Activated CD8-positive, alpha-beta T cell treated with anti-CD3 and anti-CD28 coated beads for 36 hours (primary cell): ENCODE measurements around the gene RELB. TPM values are rescaled to one million over a fixed set of nuclear protein-coding genes. Genes with fewer than 3 reads are reported as not detected.

Experiments
- ATAC-seq: fragments of 200-7000 bp; cut with Tn5 transposase; one replicate; pipeline ENCODE4 v1.10.0; 2021; ENCODE audit warnings: mild to moderate bottlenecking, moderate library complexity
- CTCF ChIA-PET: fragments of 350-600 bp; sonication (Branson Sonifier 250); formaldehyde crosslinking; loops from one replicate; lab custom pipeline; 2021; ENCODE audit warnings: antibody characterized with exemption; lab: Charles Lee
- POLR2A ChIA-PET: fragments of 350-600 bp; sonication (Branson Sonifier 250); formaldehyde crosslinking; loops from one replicate; lab custom pipeline; 2021; ENCODE audit warnings: antibody characterized with exemption; lab: Charles Lee
- DNase-seq: peaks from one replicate; pipeline ENCODE4 v3.0.0-alpha.2; 2020
- H3K27ac Mint-ChIP-seq: one replicate; pipeline ENCODE4 v1.8.0; 2021; ENCODE audit warnings: mild to moderate bottlenecking, mixed read lengths
- H3K27me3 Mint-ChIP-seq: one replicate; pipeline ENCODE4 v1.8.0; 2021; ENCODE audit warnings: mixed read lengths
- H3K36me3 Mint-ChIP-seq: one replicate; pipeline ENCODE4 v1.8.0; 2021; ENCODE audit warnings: low read depth, mixed read lengths
- H3K4me1 Mint-ChIP-seq: one replicate; pipeline ENCODE4 v1.8.0; 2021; ENCODE audit warnings: low read depth, mixed read lengths
- H3K4me3 Mint-ChIP-seq: one replicate; pipeline ENCODE4 v1.8.0; 2021; ENCODE audit warnings: mild to moderate bottlenecking, moderate library complexity, mixed read lengths
- H3K9me3 Mint-ChIP-seq: one replicate; pipeline ENCODE4 v1.8.0; 2021; ENCODE audit warnings: mixed read lengths
- CTCF ChIP-seq: fragments of 200-600 bp; IDR thresholded peaks from one replicate; pipeline ENCODE4 v1.8.0; 2022; ENCODE audit warnings: antibody characterized with exemption, mild to moderate bottlenecking
- intact Hi-C: fragments of 100-400 bp; cut with micrococcal nuclease; formaldehyde crosslinking; loops from one replicate; pipeline ENCODE4 v1.10.0; 2022
- total RNA-seq, 2 experiments: library from RNA; stranded (reverse); gene quantifications; one replicate each; pipeline ENCODE4 v1.2.3, GENCODE V29; 2021

RELB gene
- total RNA-seq, 2 experiments from 2014 or later = 37.6 to 37.9 TPM

GRCh38 chr19:44990459-44990858 is 10.8 kb upstream of the RELB start:
- DNase-seq (no peak), ATAC-seq (no peak)
- Mint-ChIP-seq H3K36me3 (peaks cover 7% of the 10 kb centered on the region), H3K9me3 (no peaks in the 10 kb centered on the region), H3K4me1 (no peaks in the 10 kb centered on the region), H3K4me3 (no peak overlapping the region), H3K27me3 (no peaks in the 10 kb centered on the region), H3K27ac (no peak overlapping the region)
- TF ChIP-seq CTCF = no peak
- ChIA-PET CTCF (interaction anchor here (0.9 kb wide), 1 partner anchor 14 kb away, joined by 3 read pairs; no protein-coding TSS in a partner anchor), POLR2A (interaction anchor here (2.2 kb wide), 1 partner anchor 11 kb away, joined by 7 read pairs; the partner anchor contains the start of gene RELB)
- intact Hi-C loops = no loop called here

GRCh38 chr19:44990966-44991365 is 10.3 kb upstream of the RELB start:
- Mint-ChIP-seq H3K36me3 (peaks cover 7% of the 10 kb centered on the region), H3K9me3 (no peaks in the 10 kb centered on the region), H3K27ac (no peak overlapping the region), H3K4me1 (no peaks in the 10 kb centered on the region), H3K4me3 (no peak overlapping the region), H3K27me3 (no peaks in the 10 kb centered on the region)
- CTCF ChIA-PET = no interaction called here
- no peak for ATAC-seq
- no peak for DNase-seq
- intact Hi-C loops = no loop called here
- no peak for TF ChIP-seq CTCF
- POLR2A ChIA-PET = interaction anchor here (1.3 kb wide), 1 partner anchor 11 kb away, joined by 4 read pairs; no protein-coding TSS in a partner anchor

DNA sequence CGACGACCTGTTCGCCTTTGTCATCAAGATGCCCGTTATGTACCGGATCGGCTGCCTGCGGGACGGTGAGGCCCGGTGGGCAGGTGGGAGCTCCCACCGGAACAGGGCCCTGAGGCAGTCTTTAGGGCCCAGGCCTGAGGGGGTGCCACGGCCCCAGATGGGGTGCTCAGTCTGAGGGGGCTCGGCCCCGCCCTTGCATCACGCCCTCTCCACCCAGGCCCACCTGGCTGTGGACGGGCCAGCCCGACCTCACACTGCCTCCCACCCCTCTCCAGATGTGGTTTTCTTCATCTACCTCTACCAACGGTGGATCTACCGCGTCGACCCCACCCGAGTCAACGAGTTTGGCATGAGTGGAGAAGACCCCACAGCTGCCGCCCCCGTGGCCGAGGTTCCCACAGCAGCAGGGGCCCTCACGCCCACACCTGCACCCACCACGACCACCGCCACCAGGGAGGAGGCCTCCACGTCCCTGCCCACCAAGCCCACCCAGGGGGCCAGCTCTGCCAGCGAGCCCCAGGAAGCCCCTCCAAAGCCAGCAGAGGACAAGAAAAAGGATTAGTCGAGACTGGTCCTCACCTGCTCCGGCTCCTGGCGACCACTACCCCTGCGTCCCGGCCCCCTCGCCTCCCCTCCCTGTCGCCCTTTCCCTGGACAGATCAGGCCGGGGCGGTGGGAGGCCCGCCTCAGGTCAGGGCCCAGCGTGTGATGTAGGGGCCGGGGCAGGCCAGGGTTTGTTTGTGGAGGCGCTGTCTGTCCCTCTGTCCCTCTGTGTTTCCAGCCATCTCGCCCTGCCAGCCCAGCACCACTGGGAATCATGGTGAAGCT is 8.7 kb upstream of the RELB start:
- peaks cover 7% of the 10 kb centered on the region for H3K36me3 Mint-ChIP-seq
- H3K27me3 Mint-ChIP-seq = no peaks in the 10 kb centered on the region
- no peak for DNase-seq
- H3K4me1 Mint-ChIP-seq = no peaks in the 10 kb centered on the region
- H3K27ac Mint-ChIP-seq = no peak overlapping the region
- H3K9me3 Mint-ChIP-seq = no peaks in the 10 kb centered on the region
- ChIA-PET POLR2A (interaction anchor here (0.5 to 1.2 kb wide), 2 partner anchors 51 to 56 kb away, joined by 3 to 4 read pairs; no protein-coding TSS in a partner anchor), CTCF (no interaction called here)
- ATAC-seq = no peak
- no peak for TF ChIP-seq CTCF
- no peak overlapping the region for H3K4me3 Mint-ChIP-seq
- intact Hi-C loops = no loop called here

DNA sequence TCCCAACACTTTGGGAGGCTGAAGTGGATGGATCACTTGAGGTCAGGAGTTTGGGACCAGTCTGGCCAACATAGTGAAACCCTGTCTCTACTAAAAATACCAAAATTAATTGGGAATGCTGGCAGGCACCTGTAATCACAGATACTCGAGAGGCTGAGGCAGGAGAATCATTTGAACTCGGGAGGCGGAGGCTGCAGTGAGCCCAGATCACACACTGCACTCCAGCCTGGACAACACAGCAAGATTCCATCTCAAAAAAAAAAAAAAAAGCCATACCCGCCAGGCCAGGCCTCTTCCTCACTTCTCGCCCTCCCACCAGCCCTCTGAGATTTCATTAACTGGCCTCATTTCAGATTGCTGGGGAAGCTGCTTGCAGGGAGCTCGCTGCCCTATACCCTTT is 7.7 kb upstream of the RELB start:
- Mint-ChIP-seq H3K4me1 (no peaks in the 10 kb centered on the region), H3K9me3 (no peaks in the 10 kb centered on the region), H3K27me3 (no peaks in the 10 kb centered on the region), H3K27ac (no peak overlapping the region), H3K36me3 (peaks cover 5% of the 10 kb centered on the region), H3K4me3 (no peak overlapping the region)
- no peak for ATAC-seq
- TF ChIP-seq CTCF = no peak
- ChIA-PET POLR2A (no interaction called here), CTCF (interaction anchor here (0.6 kb wide), 1 partner anchor 66 kb away, joined by 3 read pairs; no protein-coding TSS in a partner anchor)
- intact Hi-C loops = no loop called here
- DNase-seq = no peak
